Measurements from ENCODE around the gene OR5M11.
"Not testable (repeated sequence)": the region's sequence is repeated elsewhere in the genome, so short reads cannot be mapped to it uniquely, and the experiment has no call there.

OR5M11 gene

GRCh38 chr11:56543157-56543556 lies at the start of gene OR5M11:
Gene OR5M11, minus strand, starts transcription at chr11:56543257. Its CDS starts 0 bp downstream, at chr11:56543257.
- DNase-seq, result no peak

GRCh38 chr11:56592088-56592717 lies 49.1 kb upstream of the OR5M11 start:
- not testable (repeated sequence) for DNase-seq

GRCh38 chr11:56577621-56578020 lies 34.6 kb upstream of the OR5M11 start, which contains the start of gene OR5M10:
Gene OR5M10, minus strand, starts transcription at chr11:56577721. Its CDS starts 0 bp downstream, at chr11:56577721.
- no peak for DNase-seq

GRCh38 chr11:56558574-56558973 lies 15.5 kb upstream of the OR5M11 start:
- DNase-seq, result no peak

GRCh38 chr11:56554691-56555090 lies 11.6 kb upstream of the OR5M11 start:
- not testable (repeated sequence) for DNase-seq

- no peak for DNase-seq
Observed at GRCh38 chr11:56545531-56545930, 2.5 kb upstream of the OR5M11 start.

GRCh38 chr11:56543739-56544138 lies 682 bp upstream of the OR5M11 start:
- no peak for DNase-seq

- no peak for DNase-seq
Observed at GRCh38 chr11:56533054-56533740, 9.9 kb downstream of the OR5M11 start.

- no peak for DNase-seq
Observed at GRCh38 chr11:56531856-56532255, 11.2 kb downstream of the OR5M11 start.

GRCh38 chr11:56522008-56522407 lies 21.0 kb downstream of the OR5M11 start:
- no peak for DNase-seq

GRCh38 chr11:56513280-56513679 lies 29.8 kb downstream of the OR5M11 start:
- DNase-seq, result no peak

- DNase-seq, result no peak
Observed at GRCh38 chr11:56509439-56509838, 33.6 kb downstream of the OR5M11 start.

GRCh38 chr11:56497010-56497409 lies 46.0 kb downstream of the OR5M11 start:
- no peak for DNase-seq

GRCh38 chr11:56495117-56495516 lies 47.9 kb downstream of the OR5M11 start:
- no peak for DNase-seq

All from NCI-H2029 (cell line).